GM10266 (cell line): ENCODE data around the gene MAD2L1BP.
A peak's percentile ranks its signal among the peaks of the same experiment; 100 is the strongest.

Experiments used
- DNase-seq: peaks from one replicate; pipeline ENCODE4 v3.0.0; 2012; ENCODE audit errors: extremely low spot score
- TF ChIP-seq, protein P1 (sequence below): IDR thresholded peaks from 2 replicates; pipeline ENCODE4 v1.5.1; 2012; ENCODE audit warnings: mild to moderate bottlenecking, low read depth; ENCODE audit not compliant: control insufficient read depth, insufficient read depth; ENCODE audit errors: missing control alignments

The MAD2L1BP gene

DNA sequence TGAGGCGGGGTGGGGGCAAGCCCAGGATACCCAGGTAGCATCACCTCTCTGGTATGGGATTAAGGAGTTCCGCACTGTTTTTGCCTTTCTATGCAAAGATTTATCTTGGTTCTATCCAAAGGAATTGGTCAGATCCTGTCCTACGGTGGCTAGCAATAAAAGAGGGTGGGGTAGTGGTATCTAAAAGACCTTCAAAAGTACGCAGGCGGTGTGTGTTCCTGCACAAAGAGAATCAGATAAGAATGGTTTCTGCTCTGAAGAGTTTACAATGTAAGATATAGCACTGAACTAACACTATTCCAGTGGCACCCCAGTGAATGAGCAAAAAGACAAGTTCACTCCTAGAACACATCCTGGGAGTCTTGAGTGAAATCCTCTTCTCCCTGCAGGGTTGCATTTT lies 45.7 kb downstream of the MAD2L1BP start:
- no peak for DNase-seq
- TF ChIP-seq, protein P1, sequence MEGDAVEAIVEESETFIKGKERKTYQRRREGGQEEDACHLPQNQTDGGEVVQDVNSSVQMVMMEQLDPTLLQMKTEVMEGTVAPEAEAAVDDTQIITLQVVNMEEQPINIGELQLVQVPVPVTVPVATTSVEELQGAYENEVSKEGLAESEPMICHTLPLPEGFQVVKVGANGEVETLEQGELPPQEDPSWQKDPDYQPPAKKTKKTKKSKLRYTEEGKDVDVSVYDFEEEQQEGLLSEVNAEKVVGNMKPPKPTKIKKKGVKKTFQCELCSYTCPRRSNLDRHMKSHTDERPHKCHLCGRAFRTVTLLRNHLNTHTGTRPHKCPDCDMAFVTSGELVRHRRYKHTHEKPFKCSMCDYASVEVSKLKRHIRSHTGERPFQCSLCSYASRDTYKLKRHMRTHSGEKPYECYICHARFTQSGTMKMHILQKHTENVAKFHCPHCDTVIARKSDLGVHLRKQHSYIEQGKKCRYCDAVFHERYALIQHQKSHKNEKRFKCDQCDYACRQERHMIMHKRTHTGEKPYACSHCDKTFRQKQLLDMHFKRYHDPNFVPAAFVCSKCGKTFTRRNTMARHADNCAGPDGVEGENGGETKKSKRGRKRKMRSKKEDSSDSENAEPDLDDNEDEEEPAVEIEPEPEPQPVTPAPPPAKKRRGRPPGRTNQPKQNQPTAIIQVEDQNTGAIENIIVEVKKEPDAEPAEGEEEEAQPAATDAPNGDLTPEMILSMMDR = no peak

DNA sequence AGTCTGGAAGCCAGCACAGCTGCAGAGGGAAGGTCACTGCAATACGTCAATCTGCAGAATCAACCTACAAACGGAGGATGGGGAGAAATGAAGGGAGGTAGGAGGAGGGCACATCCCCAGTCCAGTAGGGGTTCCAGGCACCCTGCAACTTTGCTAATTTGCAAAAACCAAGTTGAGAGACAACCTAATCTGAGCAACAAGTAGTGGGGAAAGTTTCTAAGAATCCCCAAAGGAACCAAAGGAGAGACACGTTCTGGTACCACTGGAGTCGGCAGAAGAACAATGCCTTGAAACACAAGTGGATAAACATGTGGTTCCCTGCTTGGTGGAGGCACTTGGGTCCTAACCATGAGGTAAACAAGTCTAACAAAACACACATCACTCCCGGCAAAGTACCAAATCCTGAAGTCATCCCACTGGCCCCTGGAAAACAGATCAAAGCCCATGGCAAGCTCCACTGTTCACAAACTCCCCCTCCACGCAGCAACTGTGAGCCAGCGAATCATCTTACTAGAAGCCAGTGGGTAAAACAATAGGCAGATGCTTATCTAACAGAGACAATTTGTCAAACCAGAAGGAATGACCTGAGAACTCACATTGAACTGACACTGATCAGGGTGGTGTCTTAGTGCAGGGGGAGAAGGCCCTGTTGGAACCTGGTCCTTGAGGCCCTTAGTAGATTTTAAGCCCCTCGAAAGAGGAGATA lies 47.2 kb downstream of the MAD2L1BP start:
- no peak for DNase-seq
- TF ChIP-seq, protein P1 = no peak

DNA sequence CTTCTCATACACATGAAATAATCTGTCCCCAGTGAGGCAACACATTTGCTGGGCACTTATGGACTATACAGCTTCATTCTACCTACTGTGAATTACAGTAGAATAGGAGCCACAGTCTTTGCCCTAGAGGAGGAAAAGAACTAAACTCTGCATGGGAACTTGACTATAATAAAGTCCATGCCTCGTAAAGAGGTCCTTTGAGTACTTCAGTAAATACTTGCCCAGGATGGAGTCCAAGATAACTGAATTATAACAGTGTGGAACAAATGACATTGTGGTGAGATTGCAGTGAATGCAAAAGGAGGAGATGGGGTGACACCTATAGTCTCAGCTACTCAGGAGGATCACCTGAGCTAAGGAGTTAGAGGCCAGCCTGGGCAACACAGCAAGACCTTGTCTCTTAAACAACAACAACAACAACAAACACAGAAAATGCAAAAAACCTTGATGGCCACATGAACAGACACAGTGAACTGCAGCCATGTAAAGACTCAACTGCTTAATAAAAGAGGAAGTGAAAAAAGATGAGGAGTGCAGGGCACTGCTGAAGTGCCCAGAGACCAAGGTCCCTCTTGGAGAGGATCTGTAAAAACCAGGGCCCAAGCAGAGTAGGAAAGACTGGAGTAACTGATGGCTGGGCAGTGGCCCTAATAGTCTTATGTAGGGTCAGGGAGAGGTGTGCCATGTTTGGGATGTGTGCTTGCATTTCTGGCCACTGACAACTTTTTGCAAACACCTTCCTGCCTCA lies 48.2 kb downstream of the MAD2L1BP start:
- no peak for DNase-seq
- TF ChIP-seq, protein P1 = no peak

DNA sequence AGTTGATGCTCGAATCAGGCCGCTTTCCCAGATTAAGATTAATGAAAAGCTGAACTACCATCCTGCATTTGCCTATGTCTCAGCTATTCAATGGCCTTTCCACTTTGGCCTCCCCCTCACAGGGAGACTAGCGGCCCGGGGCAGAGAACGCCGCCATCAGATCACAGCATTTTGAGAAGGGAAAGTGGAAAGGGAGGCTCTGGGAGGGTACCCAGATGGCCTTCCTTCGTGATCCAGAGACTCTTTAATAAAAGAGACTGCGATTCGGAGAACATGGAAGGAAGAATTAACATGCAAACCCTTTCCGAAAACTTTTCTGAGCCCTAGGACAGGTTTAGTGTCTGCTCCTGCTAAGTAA lies 51.4 kb downstream of the MAD2L1BP start:
- TF ChIP-seq, protein P1 = no peak

DNA sequence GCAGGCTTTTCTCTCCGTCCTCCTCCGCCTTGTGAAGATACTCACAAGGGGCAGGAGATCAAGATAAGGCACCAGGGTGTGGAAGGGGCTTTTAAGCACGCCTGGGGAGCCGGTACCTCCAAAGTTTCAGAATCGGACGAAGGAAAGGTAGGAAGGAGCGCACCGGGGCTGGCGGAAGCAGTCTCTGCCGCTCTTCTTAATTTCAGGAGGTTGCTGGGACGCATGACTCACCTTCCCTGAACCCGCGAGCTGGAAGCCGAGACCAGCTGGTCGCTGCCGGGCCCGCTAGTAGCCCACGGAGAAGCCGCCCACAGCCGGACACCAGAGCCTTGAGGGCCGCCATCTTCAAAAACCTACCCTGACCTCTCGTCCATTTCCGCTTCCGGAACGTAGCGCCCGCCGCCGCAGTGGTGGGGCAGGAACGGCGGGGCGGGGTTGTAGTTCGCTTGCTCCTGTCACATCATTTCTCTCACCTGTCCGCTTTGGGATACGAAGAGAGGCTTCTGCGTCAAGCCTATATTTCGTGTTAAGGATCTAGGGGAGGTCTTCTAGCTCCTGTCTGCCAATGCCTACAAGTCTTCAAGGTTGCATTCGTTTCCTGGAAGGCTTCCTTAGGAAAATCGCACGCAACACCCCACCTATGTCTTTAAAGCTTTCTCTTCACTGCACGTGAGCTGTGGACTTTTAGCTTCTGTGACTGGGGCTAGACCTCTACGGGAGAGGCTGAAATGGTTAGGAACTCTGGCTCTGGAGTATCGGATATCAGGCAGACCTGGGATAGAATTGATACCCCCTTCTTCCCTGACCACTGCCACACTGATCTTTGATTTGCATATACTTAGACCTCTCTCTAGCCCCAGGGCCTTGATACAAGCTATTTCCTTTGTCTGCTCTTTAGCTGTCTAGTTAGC lies 52.1 kb downstream of the MAD2L1BP start, which contains the start of gene MRPS18A:
Gene MRPS18A (minus strand): TSS at position 355 of the 911 bp plus-strand sequence. CDS start 12 bp downstream, at position 343.
- TF ChIP-seq, protein P1 = no peak
- peak; percentile 85 for DNase-seq

More for the DNA sequence above, 51.4 kb downstream of the MAD2L1BP start:
- no peak for DNase-seq

DNA sequence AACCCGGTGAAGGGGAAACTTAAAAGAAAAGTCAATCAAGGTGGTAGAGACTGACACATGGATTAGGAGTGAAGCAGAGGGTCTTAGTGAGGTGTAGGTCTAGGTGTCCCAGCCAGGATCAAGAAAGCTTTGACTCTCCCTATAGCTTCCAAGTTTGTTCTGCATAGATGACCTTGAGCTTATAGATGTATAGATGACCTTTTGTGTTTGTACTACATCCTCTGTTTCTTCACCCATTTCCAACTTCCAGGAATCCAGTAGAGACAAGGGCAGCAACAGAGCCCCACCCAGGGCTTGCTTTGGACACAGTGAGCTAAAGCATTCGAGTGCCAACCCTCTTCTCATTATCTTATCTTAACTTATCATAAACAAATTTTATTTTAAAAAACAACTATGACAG lies 53.8 kb downstream of the MAD2L1BP start:
- TF ChIP-seq, protein P1 = no peak
- no peak for DNase-seq
